GM19463 (cell line): ENCODE data around the gene KRTAP22-2.

Source experiments
- ATAC-seq: cut with Tn5 transposase; IDR thresholded peaks from one replicate; pipeline ENCODE4 v1.9.1; 2021; ENCODE audit warnings: mild to moderate bottlenecking, moderate library complexity; ENCODE audit not compliant: unreplicated experiment

KRTAP22-2 gene

GRCh38 chr21:30590297-30590696 lies at the start of gene KRTAP22-2:
Gene KRTAP22-2 (minus strand): TSS chr21:30590397.
- ATAC-seq = no peak

DNA sequence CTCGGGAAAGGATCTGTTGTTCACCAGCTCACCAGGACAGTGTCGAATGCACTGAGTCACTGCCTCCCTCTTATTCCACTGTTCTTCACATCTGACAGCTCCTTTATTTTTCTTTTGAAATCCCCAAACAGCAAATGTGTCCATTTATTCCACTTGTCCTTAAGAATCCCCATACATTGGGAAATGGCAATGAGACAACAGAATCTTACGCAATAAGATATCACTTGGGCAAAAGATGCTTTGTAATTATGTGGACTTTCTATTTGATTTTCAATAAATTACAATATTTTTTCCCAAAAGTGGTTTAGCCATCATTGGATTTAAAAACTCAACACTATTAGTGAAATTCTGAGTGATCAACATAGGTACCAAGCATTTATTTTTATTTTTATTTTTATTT lies 48.5 kb upstream of the KRTAP22-2 start:
- ATAC-seq = no peak

GRCh38 chr21:30634906-30635305 lies 44.7 kb upstream of the KRTAP22-2 start, which contains the start of gene KRTAP20-2:
Gene KRTAP20-2 (plus strand): TSS chr21:30635206. CDS start chr21:30635264, 58 bp downstream.
- ATAC-seq = no peak

- ATAC-seq = no peak
Observed at GRCh38 chr21:30629200-30629599, 39.0 kb upstream of the KRTAP22-2 start.

DNA sequence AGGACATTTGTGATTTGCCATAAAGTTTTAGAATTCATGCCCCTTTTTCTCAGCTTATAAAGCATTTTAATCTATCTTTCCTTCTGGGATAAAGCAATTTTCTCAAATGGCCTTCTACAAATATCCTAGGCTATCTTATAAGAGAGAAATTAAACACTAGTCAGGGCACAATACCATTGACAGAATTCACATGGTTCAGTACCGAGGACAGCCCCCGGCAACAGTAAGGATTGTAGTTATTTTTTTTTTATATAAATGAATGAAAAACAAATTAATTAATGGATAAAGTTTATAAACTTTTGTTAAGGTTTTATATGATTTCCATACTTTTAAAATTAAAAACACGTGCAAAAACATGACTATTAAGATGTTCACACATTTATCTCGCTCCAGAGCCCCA lies 37.9 kb upstream of the KRTAP22-2 start:
- no peak for ATAC-seq

DNA sequence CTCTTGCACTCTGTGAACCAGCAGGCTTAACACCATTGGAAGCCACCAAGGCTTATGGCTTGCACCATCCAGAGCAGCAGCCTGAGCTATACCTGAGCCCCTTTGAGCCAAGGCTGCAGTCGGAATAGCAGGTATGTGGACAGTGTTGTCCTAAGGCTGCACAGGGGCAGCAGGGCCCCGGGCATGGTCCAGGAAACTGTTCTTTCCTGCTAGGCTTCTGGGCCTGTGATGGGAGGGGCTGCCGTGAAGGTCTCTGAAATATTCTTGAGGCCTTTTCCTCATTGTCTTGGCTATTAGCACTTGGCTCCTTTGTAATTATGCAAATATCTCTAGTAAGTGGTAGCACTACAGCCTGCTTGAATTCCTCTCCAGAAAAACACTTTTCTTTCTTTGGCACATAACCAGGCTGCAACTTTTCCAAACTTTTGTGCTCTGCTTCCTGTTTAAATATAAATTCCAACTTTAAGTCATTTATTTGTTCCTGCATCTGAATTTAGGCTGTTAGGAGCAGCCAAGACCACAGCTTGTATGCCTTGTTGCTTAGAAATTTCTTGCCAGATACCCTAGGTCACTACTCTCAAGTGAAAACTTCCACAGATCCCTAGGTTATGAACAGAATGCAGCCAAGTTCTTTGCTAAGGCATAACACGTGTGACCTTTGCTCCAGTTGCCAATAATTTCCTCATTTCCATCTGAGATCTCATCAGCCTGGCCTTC lies 35.4 kb upstream of the KRTAP22-2 start:
- ATAC-seq = no peak

DNA sequence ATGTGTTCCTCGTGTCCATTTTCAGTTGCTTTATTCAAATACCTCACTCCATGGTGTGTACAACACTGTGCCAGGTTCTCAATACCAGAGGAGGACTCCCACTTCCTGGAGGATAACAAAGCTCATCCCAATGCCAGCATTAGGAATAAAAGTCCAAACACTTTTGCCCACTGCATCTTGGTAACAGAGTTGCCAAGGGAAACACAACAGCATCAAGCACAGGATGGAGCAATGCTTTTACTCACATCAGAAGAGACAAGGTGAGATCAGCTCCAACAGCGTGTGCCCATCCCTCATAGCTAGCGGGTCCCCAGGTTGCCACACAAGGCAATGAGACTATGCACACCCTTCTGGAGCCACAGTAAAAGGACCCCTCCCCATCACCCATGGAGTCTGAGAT lies 33.2 kb upstream of the KRTAP22-2 start:
- no peak for ATAC-seq

GRCh38 chr21:30620522-30620921 lies 30.3 kb upstream of the KRTAP22-2 start, which contains the start of gene KRTAP20-4:
Gene KRTAP20-4 (plus strand): TSS chr21:30620627.
- ATAC-seq = no peak

GRCh38 chr21:30620080-30620479 lies 29.9 kb upstream of the KRTAP22-2 start:
- no peak for ATAC-seq

GRCh38 chr21:30616125-30616524 lies 25.9 kb upstream of the KRTAP22-2 start, which contains the start of gene KRTAP20-1:
Gene KRTAP20-1 (plus strand): TSS chr21:30616425. CDS start chr21:30616455, 30 bp downstream.
- no peak for ATAC-seq

DNA sequence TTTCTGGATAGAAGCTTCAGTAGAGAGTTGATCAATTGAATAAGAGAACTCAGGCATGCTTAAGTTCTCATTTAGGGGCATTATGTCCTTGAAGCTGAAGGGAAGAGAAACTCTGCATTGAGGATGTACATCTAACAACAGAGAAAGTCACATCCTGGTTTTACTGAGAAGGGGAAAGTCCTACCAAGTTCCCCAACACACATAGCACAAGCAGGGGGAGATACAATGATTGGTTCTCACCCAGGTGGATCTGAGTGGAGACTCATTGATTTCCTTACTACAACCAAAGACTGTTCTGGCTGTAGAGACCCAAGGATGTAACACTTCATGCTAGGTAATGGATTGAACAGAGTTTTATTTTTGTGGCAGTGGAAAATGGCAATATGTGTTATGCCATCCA lies 25.0 kb upstream of the KRTAP22-2 start:
- ATAC-seq = no peak

DNA sequence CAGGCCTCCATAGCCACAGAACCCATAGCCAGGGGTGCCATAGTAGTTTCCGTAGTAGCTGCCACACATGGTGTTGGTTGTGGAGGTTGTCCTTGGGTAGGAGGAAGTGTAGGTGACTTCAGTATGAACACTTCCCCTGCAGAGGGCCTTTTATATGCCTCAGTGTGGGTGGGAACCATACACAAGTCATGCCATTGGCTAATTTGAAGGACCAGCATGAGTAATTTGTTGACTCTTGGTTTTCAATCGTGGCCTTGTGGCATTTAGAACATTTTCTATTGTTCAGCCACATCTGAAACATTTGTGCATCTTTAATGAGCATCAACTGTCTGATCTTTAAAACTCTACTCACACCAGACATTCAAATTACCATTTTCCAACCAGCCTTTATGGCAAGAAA lies 23.6 kb upstream of the KRTAP22-2 start, which contains the start of gene KRTAP6-1:
KRTAP6-1 (minus strand) TSS at position 95 of the 400 bp plus-strand sequence; CDS start at position 69, 26 bp downstream.
- no peak for ATAC-seq

DNA sequence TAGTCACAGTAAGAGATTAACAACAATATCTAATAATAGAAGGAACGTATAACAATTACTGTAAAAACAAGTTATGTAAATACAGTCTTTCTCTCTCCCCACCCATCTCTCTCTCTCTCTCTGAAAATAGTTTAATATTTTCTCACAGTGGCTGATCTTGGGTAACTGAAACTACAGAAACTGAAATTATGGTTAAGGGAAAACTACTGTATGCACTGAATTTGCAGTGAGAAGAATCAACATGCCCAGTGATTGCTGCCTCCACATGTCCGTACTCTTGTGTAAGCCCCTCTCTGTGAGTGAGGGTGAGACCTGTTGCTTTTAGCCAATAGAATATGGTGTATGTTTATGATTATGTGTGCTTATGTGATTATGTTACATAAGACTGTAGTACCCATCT lies 21.9 kb upstream of the KRTAP22-2 start:
- no peak for ATAC-seq

- ATAC-seq = no peak
Observed at GRCh38 chr21:30605968-30606367, 15.8 kb upstream of the KRTAP22-2 start.

- ATAC-seq = no peak
Observed at GRCh38 chr21:30600787-30601186, 10.6 kb upstream of the KRTAP22-2 start, which contains the start of gene KRTAP22-1. Gene KRTAP22-1 (plus strand): TSS chr21:30601087.

- ATAC-seq = no peak
Observed at GRCh38 chr21:30598802-30599201, 8.6 kb upstream of the KRTAP22-2 start, which contains the start of gene KRTAP6-2. Gene KRTAP6-2 (minus strand): TSS chr21:30598902. CDS start chr21:30598874, 28 bp downstream.

- ATAC-seq = no peak
Observed at GRCh38 chr21:30592140-30592539, 1.9 kb upstream of the KRTAP22-2 start, which contains the start of gene KRTAP6-3. Gene KRTAP6-3 (plus strand): TSS chr21:30592440. CDS start chr21:30592446, 6 bp downstream.

DNA sequence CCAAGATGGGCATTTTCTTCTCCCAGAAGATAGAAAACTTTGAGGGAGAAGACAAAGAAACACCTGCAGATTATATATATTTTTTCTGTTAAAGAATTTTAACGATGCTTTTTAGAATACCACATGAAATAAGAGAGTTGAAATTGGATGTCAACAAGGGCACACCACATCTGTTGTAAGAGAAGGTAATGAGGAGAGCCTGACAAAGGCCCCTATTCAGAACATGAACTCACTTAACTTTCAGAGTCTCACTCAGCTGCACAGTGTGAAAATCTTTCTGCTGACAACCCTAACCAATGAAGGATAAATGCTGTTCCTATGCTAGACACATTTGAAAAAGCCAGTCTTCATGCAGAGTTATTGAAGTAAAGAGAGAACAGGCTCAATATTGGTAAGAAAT lies 7.3 kb downstream of the KRTAP22-2 start:
- ATAC-seq = no peak

- ATAC-seq = no peak
Observed at GRCh38 chr21:30580132-30580531, 10.1 kb downstream of the KRTAP22-2 start.

GRCh38 chr21:30579346-30579745 lies 10.9 kb downstream of the KRTAP22-2 start:
- no peak for ATAC-seq

DNA sequence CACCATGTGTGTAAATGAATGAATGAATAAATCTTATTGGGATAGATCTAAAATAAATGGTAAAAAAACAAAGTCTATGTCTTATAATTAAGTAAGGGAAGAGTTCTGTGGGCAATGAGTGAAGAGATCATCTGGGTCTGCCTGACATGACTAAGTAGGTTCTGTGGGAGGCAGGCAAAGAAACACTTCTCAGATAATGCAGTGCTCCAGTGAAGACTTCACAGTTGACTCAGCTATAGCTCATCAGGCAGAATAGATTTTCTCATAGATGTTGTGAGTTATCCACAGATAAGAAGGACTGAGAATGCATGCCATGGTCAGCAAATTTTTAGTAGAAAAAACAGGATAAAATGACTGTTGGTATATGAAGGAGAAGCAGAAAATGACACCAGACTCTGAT lies 12.4 kb downstream of the KRTAP22-2 start:
- no peak for ATAC-seq

- ATAC-seq = no peak
Observed at GRCh38 chr21:30567617-30568016, 22.6 kb downstream of the KRTAP22-2 start.
